NCI-H524 treated with DMSO at 0.1 percent for 48 hours (cell line): ENCODE measurements around the gene PERCC1.
"Not testable (repeated sequence)": the region's sequence is repeated elsewhere in the genome, so short reads cannot be mapped to it uniquely, and the experiment has no call there.

Experiments
- DNase-seq: peaks from one replicate; lab custom pipeline; 2025; lab: John Stamatoyannopoulos, UW

Gene PERCC1

DNA sequence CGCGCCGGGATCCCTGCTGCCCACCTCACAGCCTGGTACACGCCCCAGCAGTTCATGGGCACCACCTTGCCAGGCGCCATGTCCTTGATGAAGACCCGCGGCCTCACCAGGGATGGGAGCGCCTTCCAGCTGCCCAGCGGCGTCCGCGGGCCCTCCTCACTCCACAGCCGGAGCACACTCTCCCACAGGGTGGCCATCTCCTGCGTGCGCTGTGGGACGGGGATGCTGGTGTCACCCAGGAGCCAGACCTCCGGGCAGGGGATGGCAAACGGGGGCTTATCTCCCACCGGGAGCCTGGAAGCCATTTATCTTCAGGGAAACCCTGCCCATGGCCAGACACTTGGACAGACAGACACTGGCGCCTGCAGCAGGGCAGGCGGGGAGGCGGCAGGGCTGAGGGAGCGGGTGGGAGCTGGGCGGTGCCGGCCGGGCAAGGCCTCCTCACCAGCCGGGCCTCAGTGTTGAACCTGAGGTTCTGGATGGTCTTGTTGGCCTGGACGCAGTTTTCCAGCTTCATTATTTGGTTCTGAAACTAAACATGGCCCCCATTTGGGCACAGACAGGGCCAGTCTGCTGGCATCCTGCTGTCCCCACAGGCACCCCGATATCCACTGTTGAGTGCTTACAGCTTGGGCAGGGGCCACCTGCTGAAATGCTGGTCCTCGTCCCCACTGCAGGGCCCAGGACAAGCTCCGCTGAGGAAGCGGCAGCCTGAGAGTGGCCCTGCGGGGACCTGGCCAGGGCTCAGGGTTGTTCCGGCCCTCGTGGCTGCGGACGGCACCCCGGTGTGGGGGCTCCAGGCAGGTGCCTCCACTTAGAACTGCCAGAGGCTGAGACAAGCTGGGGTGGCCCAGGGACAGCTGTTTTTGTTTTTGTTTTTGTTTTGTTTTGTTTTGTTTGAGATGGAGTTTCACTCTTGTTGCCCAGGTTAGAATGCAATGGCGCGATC is 4.0 kb downstream of the PERCC1 start:
- DNase-seq: no peak

- no peak for DNase-seq
Observed at GRCh38 chr16:1435921-1436697, 5.2 kb downstream of the PERCC1 start.

DNA sequence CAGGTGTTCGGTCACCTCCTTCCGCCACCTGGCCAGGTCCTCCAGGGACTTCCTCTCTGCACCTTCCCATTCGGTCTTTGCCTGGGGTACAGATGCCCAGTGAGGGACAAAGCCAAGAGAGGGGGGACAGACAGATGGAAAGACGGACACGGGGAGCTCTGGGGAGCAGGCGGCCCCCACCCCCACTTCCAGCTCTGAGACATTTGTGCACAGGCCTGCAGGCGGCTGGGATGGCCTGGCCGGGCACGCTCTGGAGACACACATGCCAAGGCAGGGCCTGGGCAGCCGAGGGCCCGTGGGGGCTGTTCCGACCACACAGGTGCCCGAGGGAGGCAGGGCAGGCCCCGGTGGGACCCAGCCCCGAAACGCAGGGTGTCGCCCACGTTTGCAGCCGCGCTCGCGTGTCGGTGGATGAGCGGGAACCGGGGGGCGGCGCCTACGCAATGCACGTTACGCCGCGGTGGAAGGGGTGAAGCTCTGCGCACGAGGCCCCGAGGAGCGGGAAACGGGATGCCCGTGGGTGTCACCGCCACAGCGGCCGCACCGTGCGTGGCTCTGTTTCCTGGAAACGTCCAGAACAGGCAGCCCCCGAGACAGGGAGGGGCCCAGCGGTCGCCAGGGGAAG is 6.0 kb downstream of the PERCC1 start:
- no peak for DNase-seq

- DNase-seq: no peak
Observed at GRCh38 chr16:1437606-1438005, 6.7 kb downstream of the PERCC1 start.

- DNase-seq: no peak
Observed at GRCh38 chr16:1438229-1439057, 7.6 kb downstream of the PERCC1 start.

GRCh38 chr16:1439058-1439698 is 8.3 kb downstream of the PERCC1 start:
- DNase-seq: no peak

GRCh38 chr16:1439699-1440074 is 8.8 kb downstream of the PERCC1 start:
- DNase-seq: not testable (repeated sequence)

GRCh38 chr16:1441391-1441829 is 10.5 kb downstream of the PERCC1 start:
- no peak for DNase-seq

DNA sequence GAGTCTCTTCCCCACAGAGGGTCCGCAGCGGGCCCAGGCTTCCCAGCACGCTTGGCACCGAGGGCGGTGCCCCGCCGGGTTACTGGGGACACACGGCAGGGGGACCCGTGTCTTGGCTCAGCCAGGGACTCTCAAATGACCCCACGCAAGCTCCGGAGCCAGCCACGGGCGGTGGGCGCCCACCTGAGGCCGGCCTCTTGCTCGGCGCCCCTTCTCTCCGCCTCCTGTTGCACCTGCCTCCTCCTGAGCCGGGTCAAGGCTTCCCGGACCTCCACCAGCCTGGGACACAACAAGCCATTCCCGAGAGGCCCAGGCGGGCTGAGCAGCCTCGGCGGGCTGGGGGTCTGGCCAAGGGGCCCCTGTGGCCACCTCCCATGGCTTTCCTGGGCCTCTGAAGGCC is 11.8 kb downstream of the PERCC1 start:
- no peak for DNase-seq

DNA sequence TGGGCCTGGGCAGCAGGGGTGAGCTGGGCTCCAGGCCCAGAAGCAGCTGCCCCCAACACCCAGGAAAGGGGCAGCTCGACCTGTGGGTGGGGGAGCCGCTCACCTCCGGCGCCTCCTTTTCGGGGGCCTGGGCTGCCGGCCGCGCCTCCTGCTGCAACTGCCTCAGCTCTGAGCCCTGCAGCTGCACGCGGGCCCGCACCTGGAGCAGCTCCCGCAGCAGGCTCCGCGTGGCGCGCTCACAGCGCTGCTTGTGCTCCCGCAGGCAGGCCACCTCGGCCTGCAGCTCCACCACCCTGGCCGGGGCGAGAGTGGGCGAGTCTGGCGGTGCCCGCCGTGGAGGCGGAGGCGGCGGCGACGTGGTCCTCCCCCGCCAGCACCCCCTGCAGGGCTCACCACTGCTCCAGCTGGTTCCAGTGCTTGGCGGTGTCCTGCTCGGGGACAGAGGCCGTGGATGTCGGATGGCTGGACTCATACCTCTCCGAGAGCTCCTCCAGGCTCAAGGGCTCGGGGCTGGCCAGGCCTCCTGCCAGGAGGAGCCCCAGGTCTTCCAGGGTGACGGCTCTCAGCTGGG is 12.6 kb downstream of the PERCC1 start:
- DNase-seq: no peak

- DNase-seq: no peak
Observed at GRCh38 chr16:1443980-1444729, 13.3 kb downstream of the PERCC1 start, which contains the start of gene CCDC154. CCDC154 (minus strand) TSS chr16:1444556; CDS start chr16:1444322, 234 bp downstream.

GRCh38 chr16:1444730-1445517 is 14.0 kb downstream of the PERCC1 start:
- DNase-seq: no peak

DNA sequence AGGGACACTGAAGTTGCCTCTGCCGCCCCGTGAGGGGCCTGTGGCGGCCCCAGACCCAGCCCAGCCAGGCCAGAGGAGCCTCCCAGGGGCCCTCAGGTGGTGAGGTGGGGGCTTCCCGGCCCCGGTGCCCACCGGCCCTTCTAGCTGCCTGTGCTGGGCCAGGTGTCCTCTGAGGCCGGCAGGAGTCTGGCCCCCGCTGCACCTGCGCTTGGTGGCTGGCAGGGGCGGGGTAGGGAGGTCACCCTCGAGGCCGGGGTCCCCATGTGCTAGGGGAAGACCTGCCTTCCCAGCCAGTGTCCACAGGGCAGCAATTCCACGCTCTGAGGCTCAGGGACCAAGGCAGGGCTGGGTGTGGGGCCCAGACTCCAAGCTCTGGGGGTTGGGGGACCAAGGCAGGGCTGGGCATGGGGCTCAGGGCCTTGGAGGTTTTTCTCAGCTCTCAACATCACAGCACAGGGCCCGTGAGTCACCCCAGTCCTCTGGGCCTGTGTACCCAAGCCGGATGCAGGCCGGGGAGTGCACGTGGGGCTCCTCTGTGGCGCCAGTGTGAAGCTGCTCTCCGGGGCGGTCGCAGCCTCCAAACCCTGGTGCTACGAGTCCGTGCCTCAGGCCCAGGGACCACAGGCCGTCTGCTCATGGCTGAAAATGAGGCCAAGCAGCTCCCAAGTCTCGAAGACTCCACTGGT is 14.8 kb downstream of the PERCC1 start:
- DNase-seq: no peak

DNA sequence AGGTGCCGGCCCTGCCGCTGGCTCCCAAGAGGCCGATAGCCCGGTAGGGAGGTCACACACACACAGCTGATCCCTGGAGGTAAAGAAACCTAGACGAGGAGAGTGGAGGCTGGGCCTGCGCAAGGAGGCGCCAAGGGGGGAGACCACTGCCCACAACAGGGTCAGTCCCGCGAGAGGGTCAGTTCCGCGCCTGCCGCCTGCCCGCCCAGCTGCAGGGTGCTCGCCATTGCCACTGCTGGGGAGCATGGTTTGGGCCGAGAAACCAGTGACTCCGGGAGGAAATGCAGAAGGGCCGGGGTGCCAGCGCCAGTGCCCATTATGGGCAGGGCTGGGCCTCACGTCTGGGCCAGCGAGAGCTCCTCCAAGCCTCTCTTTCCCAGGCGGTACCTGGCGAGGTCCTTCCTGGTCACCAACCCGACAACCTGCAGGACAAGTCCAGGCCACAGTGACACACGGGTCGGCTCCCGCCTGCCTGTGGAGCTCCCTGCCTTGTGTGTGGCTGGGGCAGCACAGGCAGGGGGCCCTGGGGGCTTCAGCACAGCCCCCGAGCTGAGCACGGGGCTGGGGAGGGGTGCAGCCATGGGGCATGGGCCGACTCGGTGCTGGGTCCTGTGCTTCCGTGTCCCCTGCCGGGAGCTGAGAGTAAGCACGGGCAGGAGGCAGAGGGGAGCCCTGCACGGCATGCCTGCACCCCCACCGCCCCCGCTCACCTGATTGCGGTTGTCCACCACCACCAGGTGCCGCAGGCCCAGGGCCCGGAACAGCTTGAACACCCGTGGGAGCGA is 15.6 kb downstream of the PERCC1 start:
- no peak for DNase-seq

DNA sequence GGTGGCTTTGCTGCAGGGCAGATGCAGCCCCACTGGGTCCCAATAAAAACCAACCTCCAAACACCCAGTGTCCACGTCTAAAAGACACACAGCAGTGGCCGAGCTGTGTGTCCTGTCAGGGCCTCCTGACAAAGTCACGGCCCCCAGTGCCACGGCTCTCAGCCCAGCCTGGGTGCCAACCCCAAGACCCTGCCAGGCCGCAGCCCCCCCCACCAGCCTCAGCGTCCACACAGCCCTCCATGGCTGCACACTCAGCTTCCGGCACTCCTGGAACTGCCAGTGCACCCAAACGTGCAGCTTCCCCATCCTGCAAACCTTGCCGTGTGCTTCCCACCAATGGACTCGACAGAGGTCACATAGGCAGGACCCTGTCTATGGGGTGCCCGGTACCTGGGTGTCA is 17.1 kb downstream of the PERCC1 start:
- no peak for DNase-seq

- DNase-seq: no peak
Observed at GRCh38 chr16:1448536-1449116, 17.7 kb downstream of the PERCC1 start.

DNA sequence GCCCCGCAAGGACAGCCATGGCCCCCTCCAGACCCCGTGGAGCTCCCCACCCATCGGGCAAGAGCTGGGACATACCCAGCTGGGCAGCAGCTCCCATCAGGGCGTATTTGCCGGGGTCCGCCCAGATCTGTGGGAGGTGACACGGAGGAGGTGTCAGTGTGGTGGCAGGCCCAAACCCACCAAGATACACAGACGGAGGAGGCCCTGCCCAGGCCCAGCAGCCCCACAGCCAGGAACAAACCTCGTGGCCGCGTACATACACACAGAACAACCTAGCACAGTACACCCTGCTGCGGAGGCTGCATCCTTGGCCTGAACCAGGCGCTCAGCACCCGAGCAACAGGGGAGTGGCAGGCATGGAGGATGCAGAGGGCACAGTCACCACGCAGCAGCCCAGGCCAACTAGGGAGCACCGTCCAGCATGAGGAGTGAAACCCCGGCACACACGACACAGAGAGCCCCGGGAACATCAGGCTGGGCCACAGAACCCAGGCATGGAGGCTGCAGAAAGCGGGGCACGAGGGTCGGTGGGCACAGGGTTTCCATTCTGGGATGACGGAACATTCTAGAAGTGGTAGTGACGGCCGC is 18.4 kb downstream of the PERCC1 start:
- DNase-seq: no peak
